Liver (tissue), 3 donors: Measurements from ENCODE around the gene PPP3CA.

ENCODE experiments used
- ATF3 ChIP-seq: IDR thresholded peaks from 2 replicates; pipeline ENCODE4 v1.6.1; 2016; ENCODE audit warnings: antibody characterized with exemption
- CTCF ChIP-seq: fragments of 150-350 bp; IDR thresholded peaks from 2 replicates; pipeline ENCODE4 v1.5.1; 2017; ENCODE audit warnings: improper control_type of control experiment, low read depth, low read length; ENCODE audit not compliant: missing input control
- EGR1 ChIP-seq, 2 donors: IDR thresholded peaks; 2 replicates each; pipeline ENCODE4 v1.6.1; 2016 to 2018; ENCODE audit warnings: antibody characterized with exemption in 2 of 2, low read depth in 2 of 2
- FOXA1 ChIP-seq: IDR thresholded peaks from 2 replicates; pipeline ENCODE4 v1.6.1; 2016; ENCODE audit warnings: antibody characterized with exemption
- GABPA ChIP-seq, 2 donors: IDR thresholded peaks in 1 of 2; conservative IDR thresholded peaks in 1 of 2; 2 replicates each; pipeline ENCODE4 v1.6.1; 2016; ENCODE audit warnings: antibody characterized with exemption in 2 of 2, mild to moderate bottlenecking in 1 of 2, moderate library complexity in 1 of 2
- JUND ChIP-seq, 2 donors: IDR thresholded peaks; 2 replicates each; pipeline ENCODE4 v1.6.1; 2016; ENCODE audit warnings: antibody characterized with exemption in 2 of 2
- MAX ChIP-seq: IDR thresholded peaks from 2 replicates; pipeline ENCODE4 v1.6.1; 2016; ENCODE audit warnings: antibody characterized with exemption
- NR2F2 ChIP-seq: IDR thresholded peaks from 2 replicates; pipeline ENCODE4 v1.6.1; 2016; ENCODE audit warnings: antibody characterized with exemption
- REST ChIP-seq: IDR thresholded peaks from 2 replicates; pipeline ENCODE4 v1.6.1; 2016; ENCODE audit warnings: antibody characterized with exemption, mild to moderate bottlenecking
- RXRA ChIP-seq, 2 donors: IDR thresholded peaks; 2 replicates each; pipeline ENCODE4 v1.6.1; 2017 to 2018; ENCODE audit warnings: antibody characterized with exemption in 2 of 2, mild to moderate bottlenecking in 1 of 2
- SP1 ChIP-seq: IDR thresholded peaks from 2 replicates; pipeline ENCODE4 v1.6.1; 2018; ENCODE audit warnings: antibody characterized with exemption, mild to moderate bottlenecking
- TAF1 ChIP-seq: conservative IDR thresholded peaks from 2 replicates; pipeline ENCODE4 v1.6.1; 2016; ENCODE audit warnings: antibody characterized with exemption, mild to moderate bottlenecking
- YY1 ChIP-seq: IDR thresholded peaks from 2 replicates; pipeline ENCODE4 v1.6.1; 2016; ENCODE audit warnings: antibody characterized with exemption, mild to moderate bottlenecking
- donor health status: healthy.
- donor health status: healthy.

- TF ChIP-seq CTCF (no peak), TAF1 (no peak), GABPA (IDR thresholded peaks at IDR 0.05 in 1 of 2, conservative IDR thresholded peaks at IDR 0.05 in 1 of 2) (no peak), EGR1 (IDR thresholded peaks at IDR 0.05; ENCODE audit: low read depth in 2 of 2) (no peak), REST (no peak), RXRA (IDR thresholded peaks at IDR 0.05) (no peak), ATF3 (no peak), SP1 (no peak), YY1 (no peak), MAX (no peak), NR2F2 (no peak), FOXA1 (no peak), JUND (IDR thresholded peaks at IDR 0.05) (no peak)
Observed at GRCh38 chr4:101227715-101228114, 119.6 kb downstream of the PPP3CA start.
